Endothelial cell of umbilical vein (primary cell): ENCODE measurements around the gene LGMN. TPM values are rescaled to one million over a fixed set of nuclear protein-coding genes. Genes with fewer than 3 reads are reported as not detected.

ENCODE experiments used
- BruUV-seq: library from RNA; stranded (reverse); fragments of 400-500 nt; replicated peaks from 2 replicates; lab custom pipeline; 2021; lab: Mats Ljungman, UMichigan
- CTCF ChIA-PET: fragments of 300-600, 350-600 bp; sonication (Branson Sonifier 250); formaldehyde crosslinking; loops from one replicate; lab custom pipeline; 2021; ENCODE audit warnings: antibody characterized with exemption, inconsistent platforms; lab: Charles Lee
- POLR2A ChIA-PET: fragments of 300-600, 350-600 bp; sonication (Branson Sonifier 250); formaldehyde crosslinking; loops from one replicate; lab custom pipeline; 2021; ENCODE audit warnings: antibody characterized with exemption, inconsistent platforms; lab: Charles Lee
- DNase-seq: peaks from one replicate; pipeline ENCODE4 v3.0.0-alpha.2; 2011; ENCODE audit warnings: low read depth, low spot score
- FAIRE-seq: peaks from 2 replicates; lab custom pipeline; 2011; peaks lifted over from hg19 to GRCh38; lab: Jason Lieb, UNC
- H2AFZ ChIP-seq: 2 replicates; pipeline ENCODE4 v1.6.0; 2012; ENCODE audit warnings: low read depth, low read length, control low read depth, inconsistent platforms
- H3K27ac ChIP-seq: 2 replicates; pipeline ENCODE4 v1.5.1; 2011; ENCODE audit warnings: low read depth, mild to moderate bottlenecking, control low read depth, low read length, moderate library complexity; ENCODE audit not compliant: insufficient read depth
- H3K27me3 ChIP-seq, 2 experiments: 2 replicates each; pipeline versions ENCODE4 v1.6.0 to v1.6.1; 2011; ENCODE audit warnings: low read length in 2 of 2, mixed read lengths in 1 of 2; ENCODE audit not compliant: control insufficient read depth in 2 of 2, insufficient read depth in 2 of 2
- H3K36me3 ChIP-seq, 2 experiments: 2 replicates in 1 of 2; 3 replicates in 1 of 2; pipeline ENCODE4 v1.5.1; 2011; ENCODE audit warnings: low read length in 2 of 2, mild to moderate bottlenecking in 1 of 2, moderate library complexity in 1 of 2; ENCODE audit not compliant: control insufficient read depth in 2 of 2, insufficient read depth in 2 of 2; ENCODE audit errors: extremely low read depth in 1 of 2
- H3K4me1 ChIP-seq: 3 replicates; pipeline ENCODE4 v1.5.1; 2011; ENCODE audit warnings: mild to moderate bottlenecking, low read length; ENCODE audit not compliant: control insufficient read depth, insufficient read depth; ENCODE audit errors: extremely low read depth
- H3K4me2 ChIP-seq: 2 replicates; pipeline ENCODE4 v1.6.1; 2011; ENCODE audit warnings: low read length, control low read depth, mixed read lengths; ENCODE audit not compliant: insufficient read depth
- H3K4me3 ChIP-seq, 3 experiments: fragments of 200-600 bp in 1 of 3; sonication (generic), shearing (Covaris generic) in 1 of 3; replicated peaks in 1 of 3; 2 replicates each; pipeline ENCODE4 v1.5.1; 2011 to 2016; ENCODE audit warnings: control low read depth in 3 of 3, low read length in 3 of 3, mild to moderate bottlenecking in 2 of 3, inconsistent platforms in 1 of 3, low read depth in 1 of 3, moderate library complexity in 1 of 3; ENCODE audit not compliant: insufficient read depth in 1 of 3
- H3K79me2 ChIP-seq: 2 replicates; pipeline ENCODE4 v1.6.0; 2012; ENCODE audit warnings: low read length, inconsistent platforms; ENCODE audit not compliant: control insufficient read depth, insufficient read depth
- H3K9ac ChIP-seq: replicated peaks from 2 replicates; pipeline ENCODE3; 2011; ENCODE audit warnings: low read length, control low read depth; ENCODE audit not compliant: insufficient read depth; ENCODE audit errors: extremely low read depth
- H3K9me1 ChIP-seq: replicated peaks from 3 replicates; pipeline ENCODE4 v1.6.0; 2011; ENCODE audit warnings: mild to moderate bottlenecking, low read length; ENCODE audit not compliant: control insufficient read depth, insufficient read depth; ENCODE audit errors: extremely low read depth
- H3K9me3 ChIP-seq: replicated peaks from 2 replicates; pipeline ENCODE4 v1.5.1; 2012; ENCODE audit warnings: low read length, inconsistent platforms; ENCODE audit not compliant: control insufficient read depth, insufficient read depth
- H4K20me1 ChIP-seq: replicated peaks from 2 replicates; pipeline ENCODE3; 2011; ENCODE audit warnings: mild to moderate bottlenecking, low read length; ENCODE audit not compliant: control insufficient read depth, insufficient read depth; ENCODE audit errors: extremely low read depth
- EZH2 ChIP-seq: IDR thresholded peaks from 2 replicates; pipeline ENCODE4 v1.6.1; 2012; ENCODE audit warnings: borderline replicate concordance, low read depth, mild to moderate bottlenecking, moderate library complexity, low read length, inconsistent platforms; ENCODE audit not compliant: severe bottlenecking
- GATA2 ChIP-seq: IDR thresholded peaks from 2 replicates; pipeline ENCODE4 v1.7.0; 2011; ENCODE audit warnings: low read depth, mild to moderate bottlenecking, moderate library complexity, mixed read lengths, low read length; ENCODE audit not compliant: insufficient read length, insufficient read depth
- JUN ChIP-seq: IDR thresholded peaks from 2 replicates; pipeline ENCODE4 v1.6.1; 2011; ENCODE audit warnings: borderline replicate concordance, low read depth; ENCODE audit not compliant: insufficient read length, insufficient read depth
- MYC ChIP-seq: IDR thresholded peaks from one replicate; pipeline ENCODE4 v1.6.1; 2011; ENCODE audit warnings: mild to moderate bottlenecking, low read depth, low read length
- POLR2A ChIP-seq: IDR thresholded peaks from 2 replicates; pipeline ENCODE4 v1.6.1; 2012; ENCODE audit warnings: low read depth, mild to moderate bottlenecking, control low read depth, low read length
- POLR2AphosphoS5 ChIP-seq: IDR thresholded peaks from 2 replicates; pipeline ENCODE4 v1.6.1; 2012; ENCODE audit warnings: low read depth, mild to moderate bottlenecking, control low read depth, low read length, moderate library complexity; ENCODE audit not compliant: insufficient read depth
- dilution Hi-C: fragments of 300-500 bp; cut with MboI; formaldehyde crosslinking; loops from one replicate; pipeline ENCODE4 v1.15.0; 2019; ENCODE audit warnings: low sequenced_read_pairs; ENCODE audit not compliant: extremely low pct_ligation_motif_present
- intact Hi-C: fragments of 100-400 bp; cut with micrococcal nuclease; formaldehyde crosslinking; loops from one replicate; pipeline ENCODE4 v1.10.0; 2022
- polyA plus RNA-seq, 4 experiments: library from polyadenylated mRNA; depleted of rRNA in 3 of 4; stranded (reverse) in 3 of 4; unstranded in 1 of 4; fragments of >200 nt; gene quantifications; 2 replicates each; pipeline versions ENCODE4 v1.2.1 to v1.2.3, GENCODE V29; 2011 to 2012; ENCODE audit warnings: missing spikeins in 1 of 4
- total RNA-seq: library from RNA; stranded (reverse); gene quantifications from 2 replicates; pipeline ENCODE4 v1.2.3, GENCODE V29; 2021
- TF ChIP-seq, protein P1 (sequence below), 2 donors: IDR thresholded peaks; 1 replicate in 1 of 2; 2 replicates in 1 of 2; pipeline ENCODE4 v1.5.1; 2011; ENCODE audit warnings: low read length in 2 of 2, mild to moderate bottlenecking in 2 of 2, moderate library complexity in 2 of 2, control low read depth in 1 of 2, inconsistent platforms in 1 of 2, low read depth in 1 of 2; ENCODE audit not compliant: insufficient read depth in 1 of 2; ENCODE audit errors: extremely low read depth in 1 of 2
- TF ChIP-seq, protein P2 (sequence below): IDR thresholded peaks from 2 replicates; pipeline ENCODE4 v1.6.1; 2011; ENCODE audit not compliant: insufficient read depth, insufficient read length

The LGMN gene
- total and polyA plus RNA-seq, 2 donors (not counting 3 experiments of a cell fraction or from before 2014, with no cell fraction given), result 56.7 to 99.2 TPM

DNA sequence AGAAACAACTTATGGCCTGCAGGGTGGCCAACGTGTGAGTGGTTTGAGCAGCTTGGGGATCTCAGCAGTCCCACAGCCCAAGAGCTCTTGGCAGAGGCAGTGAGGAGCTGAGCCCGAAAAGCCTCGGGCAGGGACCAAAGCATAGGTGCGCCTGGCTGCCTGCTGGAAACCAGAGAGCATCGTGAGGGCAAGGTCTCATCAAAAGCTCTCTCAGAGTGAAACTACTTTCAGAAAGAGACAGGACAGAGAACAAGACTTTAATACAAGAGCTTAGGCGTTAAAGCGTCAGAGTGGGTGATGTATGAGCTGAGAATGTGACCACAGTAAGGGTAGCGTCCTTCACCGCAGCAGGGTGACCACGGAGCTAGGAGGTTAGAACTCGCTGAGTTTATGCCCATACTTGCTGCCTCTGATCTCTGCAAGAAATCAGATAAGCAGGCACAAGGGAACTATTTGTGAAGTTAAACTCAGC is 30.8 kb downstream of the LGMN start:
- dilution Hi-C loops, result no loop called here

DNA sequence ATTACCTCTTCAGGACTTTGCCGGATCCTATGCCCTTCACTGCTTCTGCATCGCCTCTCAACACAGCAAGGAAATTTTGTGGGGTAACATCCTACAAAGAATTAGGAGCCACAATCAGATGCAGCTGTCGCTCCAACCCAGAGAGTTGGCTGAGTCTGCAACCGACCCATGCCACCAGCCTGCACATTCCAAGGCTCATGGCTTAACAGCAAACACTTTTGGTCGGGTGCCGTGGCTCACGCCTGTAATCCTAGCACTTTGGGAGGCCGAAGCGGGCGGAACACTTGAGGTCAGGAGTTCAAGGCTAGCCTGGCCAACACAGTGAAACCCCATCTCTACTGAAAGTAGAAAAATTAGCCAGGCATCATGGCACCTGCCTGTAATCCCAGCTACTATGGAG is 32.3 kb downstream of the LGMN start:
- POLR2A ChIA-PET, result no interaction called here
- BruUV-seq, result no TSS peak
- Histone ChIP-seq H3K79me2 (no peaks in the 10 kb centered on the region), H3K4me2 (no peak overlapping the region), H4K20me1 (no peaks in the 10 kb centered on the region), H2AFZ (no peak overlapping the region), H3K27ac (no peak overlapping the region), H3K9ac (no peak overlapping the region), H3K4me1 (no peaks in the 10 kb centered on the region), H3K9me3 (no peaks in the 10 kb centered on the region), H3K36me3 (no peaks in the 10 kb centered on the region), H3K4me3 (no peak overlapping the region), H3K27me3 (no peaks in the 10 kb centered on the region), H3K9me1 (no peaks in the 10 kb centered on the region)
- no peak for TF ChIP-seq MYC
- no peak for TF ChIP-seq GATA2
- no peak for TF ChIP-seq JUN
- no peak for TF ChIP-seq POLR2AphosphoS5
- TF ChIP-seq POLR2A, result no peak
- TF ChIP-seq EZH2, result no peak
- TF ChIP-seq, protein P1, sequence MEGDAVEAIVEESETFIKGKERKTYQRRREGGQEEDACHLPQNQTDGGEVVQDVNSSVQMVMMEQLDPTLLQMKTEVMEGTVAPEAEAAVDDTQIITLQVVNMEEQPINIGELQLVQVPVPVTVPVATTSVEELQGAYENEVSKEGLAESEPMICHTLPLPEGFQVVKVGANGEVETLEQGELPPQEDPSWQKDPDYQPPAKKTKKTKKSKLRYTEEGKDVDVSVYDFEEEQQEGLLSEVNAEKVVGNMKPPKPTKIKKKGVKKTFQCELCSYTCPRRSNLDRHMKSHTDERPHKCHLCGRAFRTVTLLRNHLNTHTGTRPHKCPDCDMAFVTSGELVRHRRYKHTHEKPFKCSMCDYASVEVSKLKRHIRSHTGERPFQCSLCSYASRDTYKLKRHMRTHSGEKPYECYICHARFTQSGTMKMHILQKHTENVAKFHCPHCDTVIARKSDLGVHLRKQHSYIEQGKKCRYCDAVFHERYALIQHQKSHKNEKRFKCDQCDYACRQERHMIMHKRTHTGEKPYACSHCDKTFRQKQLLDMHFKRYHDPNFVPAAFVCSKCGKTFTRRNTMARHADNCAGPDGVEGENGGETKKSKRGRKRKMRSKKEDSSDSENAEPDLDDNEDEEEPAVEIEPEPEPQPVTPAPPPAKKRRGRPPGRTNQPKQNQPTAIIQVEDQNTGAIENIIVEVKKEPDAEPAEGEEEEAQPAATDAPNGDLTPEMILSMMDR (IDR thresholded peaks at IDR 0.05; ENCODE audit: extremely low read depth in 1 of 2, insufficient read depth in 1 of 2, low read depth in 1 of 2, low read length in 2 of 2), result no peak
- TF ChIP-seq, protein P2, sequence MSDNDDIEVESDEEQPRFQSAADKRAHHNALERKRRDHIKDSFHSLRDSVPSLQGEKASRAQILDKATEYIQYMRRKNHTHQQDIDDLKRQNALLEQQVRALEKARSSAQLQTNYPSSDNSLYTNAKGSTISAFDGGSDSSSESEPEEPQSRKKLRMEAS, result no peak
- CTCF ChIA-PET, result interaction anchor here (2.7 kb wide), 1 partner anchor 68 kb away, joined by 16 read pairs; no protein-coding TSS in a partner anchor
- intact Hi-C loops (no loop called here), dilution Hi-C loops (no loop called here)
- DNase-seq (no peak), FAIRE-seq (no peak)

More for the DNA sequence above, 30.8 kb downstream of the LGMN start:
- ChIA-PET CTCF (interaction anchor here (0.9 to 2.7 kb wide), 3 partner anchors 8 to 66 kb away, joined by 4 to 16 read pairs (median 4); no protein-coding TSS in a partner anchor), POLR2A (no interaction called here)
- no peaks in the 10 kb centered on the region for H3K27me3 ChIP-seq
- no peak overlapping the region for H3K4me2 ChIP-seq
- H4K20me1 ChIP-seq, result no peaks in the 10 kb centered on the region
- H3K9me1 ChIP-seq, result no peaks in the 10 kb centered on the region
- H3K9ac ChIP-seq, result no peak overlapping the region
- H3K4me1 ChIP-seq, result no peaks in the 10 kb centered on the region
- H3K79me2 ChIP-seq, result no peaks in the 10 kb centered on the region
- H3K27ac ChIP-seq, result no peak overlapping the region
- H2AFZ ChIP-seq, result no peak overlapping the region
- intact Hi-C loops, result no loop called here
- H3K4me3 ChIP-seq, result no peak overlapping the region
- TF ChIP-seq EZH2 (no peak), POLR2AphosphoS5 (no peak)
- TF ChIP-seq, protein P2, result no peak
- H3K36me3 ChIP-seq, result no peaks in the 10 kb centered on the region
- no peak for DNase-seq
- no peaks in the 10 kb centered on the region for H3K9me3 ChIP-seq
- BruUV-seq, result no TSS peak
- no peak for FAIRE-seq
